GM12878 (cell line): ENCODE data around the gene FAM222B. TPM values are rescaled to one million over a fixed set of nuclear protein-coding genes. Genes with fewer than 3 reads are reported as not detected.
A peak's percentile ranks its signal among the peaks of the same experiment; 100 is the strongest.

Experiments
- ATAC-seq: fragments of 200-7000 bp; cut with Tn5 transposase; 3 replicates; pipeline ENCODE4 v1.9.1; 2020; ENCODE audit warnings: mild to moderate bottlenecking, moderate library complexity
- BruUV-seq: library from RNA; stranded (reverse); fragments of 400-500 nt; replicated peaks from 2 replicates; lab custom pipeline; 2021; lab: Mats Ljungman, UMichigan
- CTCF ChIA-PET: fragments of 300-600 bp; sonication (Branson Sonifier 250); formaldehyde crosslinking; extraction: SDS; loops from one replicate; lab custom pipeline; 2021; ENCODE audit warnings: inconsistent platforms; lab: Yijun Ruan, JAX
- POLR2A ChIA-PET: fragments of 350-600 bp; formaldehyde crosslinking; extraction: SDS; loops from one replicate; lab custom pipeline; 2021; ENCODE audit warnings: inconsistent platforms; lab: Charles Lee
- RAD21 ChIA-PET: fragments of 300-600 bp; sonication (Branson Sonifier 250); formaldehyde crosslinking; loops from one replicate; lab custom pipeline; 2023; ENCODE audit warnings: antibody characterized with exemption; ENCODE audit not compliant: unreplicated experiment; lab: Charles Lee
- SMC1A ChIA-PET: fragments of 300-600 bp; sonication (Branson Sonifier 250); formaldehyde crosslinking; loops from one replicate; lab custom pipeline; 2023; ENCODE audit not compliant: unreplicated experiment, uncharacterized antibody; lab: Charles Lee
- DNase-seq: peaks from one replicate; pipeline ENCODE4 v3.0.0-alpha.2; 2011; ENCODE audit warnings: low read depth, low spot score
- FAIRE-seq: peaks from 3 replicates; lab custom pipeline; 2011; peaks lifted over from hg19 to GRCh38; lab: Jason Lieb, UNC
- H2AFZ ChIP-seq: 2 replicates; pipeline ENCODE4 v1.6.0; 2011; ENCODE audit warnings: low read depth, low read length, control low read depth; ENCODE audit not compliant: control insufficient read depth
- H3K27ac ChIP-seq: 2 replicates; pipeline ENCODE4 v1.5.1; 2011; ENCODE audit warnings: control low read depth; ENCODE audit not compliant: control insufficient read depth, insufficient read depth
- H3K27me3 ChIP-seq, 2 experiments: replicated peaks in 1 of 2; 2 replicates each; pipeline versions ENCODE4 v1.6.0 to v1.6.1; 2011; ENCODE audit warnings: low read length in 1 of 2; ENCODE audit not compliant: control insufficient read depth in 2 of 2, insufficient read depth in 2 of 2
- H3K36me3 ChIP-seq, 2 experiments: 2 replicates each; pipeline ENCODE4 v1.5.1; 2011; ENCODE audit warnings: low read length in 1 of 2; ENCODE audit not compliant: control insufficient read depth in 2 of 2, insufficient read depth in 2 of 2
- H3K4me1 ChIP-seq: 2 replicates; pipeline ENCODE4 v1.6.1; 2011; ENCODE audit warnings: mild to moderate bottlenecking, low read length, moderate library complexity, mixed read lengths; ENCODE audit not compliant: control insufficient read depth, insufficient read depth
- H3K4me2 ChIP-seq: 2 replicates; pipeline ENCODE4 v1.6.0; 2011; ENCODE audit warnings: control low read depth; ENCODE audit not compliant: control insufficient read depth, insufficient read depth
- H3K4me3 ChIP-seq: fragments of 200-600 bp; sonication (generic); 2 replicates; pipeline ENCODE4 v1.5.1; 2016
- H3K79me2 ChIP-seq: 2 replicates; pipeline ENCODE4 v1.6.0; 2011; ENCODE audit warnings: low read length; ENCODE audit not compliant: control insufficient read depth, insufficient read depth
- H3K9ac ChIP-seq: 2 replicates; pipeline ENCODE4 v1.8.0; 2011; ENCODE audit warnings: low read length, control low read depth, mixed read lengths; ENCODE audit not compliant: control insufficient read depth, insufficient read depth
- H3K9me3 ChIP-seq: replicated peaks from 3 replicates; pipeline ENCODE4 v1.5.1; 2011; ENCODE audit warnings: mild to moderate bottlenecking, low read length; ENCODE audit not compliant: control insufficient read depth, insufficient read depth
- H4K20me1 ChIP-seq: 2 replicates; pipeline ENCODE4 v1.6.0; 2011; ENCODE audit not compliant: control insufficient read depth, insufficient read depth
- BACH1 ChIP-seq: fragments of 450-650 bp; IDR thresholded peaks from 2 replicates; pipeline ENCODE4 v1.6.1; 2017; ENCODE audit warnings: mild to moderate bottlenecking, borderline replicate concordance
- BHLHE40 ChIP-seq, 2 experiments: fragments of 450-650 bp in 1 of 2; IDR thresholded peaks; 2 replicates each; pipeline ENCODE4 v1.6.1; 2011 to 2017; ENCODE audit warnings: low read depth in 2 of 2, borderline replicate concordance in 1 of 2, improper control_type of control experiment in 1 of 2, low read length in 1 of 2, mild to moderate bottlenecking in 1 of 2
- BRCA1 ChIP-seq: IDR thresholded peaks from 2 replicates; pipeline ENCODE4 v1.6.1; 2011; ENCODE audit warnings: low read depth, low read length, improper control_type of control experiment
- EZH2 ChIP-seq: IDR thresholded peaks from 2 replicates; pipeline ENCODE4 v1.6.1; 2012; ENCODE audit warnings: low read depth, mild to moderate bottlenecking, control low read depth, inconsistent platforms, low read length, borderline replicate concordance; ENCODE audit not compliant: control insufficient read depth
- GABPA ChIP-seq: IDR thresholded peaks from 2 replicates; pipeline ENCODE4 v1.6.1; 2014; ENCODE audit warnings: antibody characterized with exemption, low read depth, mild to moderate bottlenecking, inconsistent platforms
- GATAD2B ChIP-seq: fragments of 450-650 bp; conservative IDR thresholded peaks from 2 replicates; pipeline ENCODE4 v1.6.1; 2017; ENCODE audit warnings: low read depth, mild to moderate bottlenecking, moderate library complexity
- HDAC6 ChIP-seq: fragments of 200-600 bp; sonication (generic); IDR thresholded peaks from one replicate; pipeline ENCODE4 v1.8.0; 2017; ENCODE audit warnings: antibody characterized with exemption; ENCODE audit not compliant: unreplicated experiment
- MEF2B ChIP-seq: fragments of 450-650 bp; IDR thresholded peaks from 2 replicates; pipeline ENCODE4 v1.6.1; 2018; ENCODE audit warnings: mild to moderate bottlenecking, moderate library complexity; ENCODE audit not compliant: partially characterized antibody, poor library complexity, severe bottlenecking
- PAX8 ChIP-seq: fragments of 450-650 bp; IDR thresholded peaks from 2 replicates; pipeline ENCODE4 v1.6.1; 2017; ENCODE audit warnings: mild to moderate bottlenecking, moderate library complexity
- WGBS: methylation state at CpG from one replicate; pipeline ENCODE4 v1.1.6; 2016; ENCODE audit warnings: low lambda C conversion rate; ENCODE audit not compliant: insufficient replicate concordance, insufficient coverage; ENCODE audit errors: missing lambda C conversion rate; 5-methylcytosine and 5-hydroxymethylcytosine counted together
- in situ Hi-C: fragments of 300-500 bp; cut with MboI; formaldehyde crosslinking; loops from 9 replicates; pipeline ENCODE4 v1.14.3; 2018; ENCODE audit warnings: mixed read lengths
- intact Hi-C: fragments of 100-400 bp; cut with micrococcal nuclease; formaldehyde crosslinking; loops from one replicate; pipeline ENCODE4 v1.14.2; 2022; ENCODE audit not compliant: unreplicated experiment
- polyA plus RNA-seq, 11 experiments: library from polyadenylated mRNA; depleted of rRNA in 4 of 11; unstranded in 6 of 11; stranded (reverse) in 5 of 11; fragments of >200 nt; fragmentation: Nextera tagmentation in 4 of 11; fragmentation: Illumina TruSeq in 1 of 11; extraction: Ambion mirVana in 4 of 11; extraction: Trizol in 1 of 11; gene quantifications; 1 replicate in 1 of 11; 2 replicates in 10 of 11; pipeline versions ENCODE4 v1.2.1 to v1.2.3, GENCODE V29; 2011 to 2016; ENCODE audit warnings: inconsistent platforms in 2 of 11, missing spikeins in 2 of 11, low read depth in 1 of 11
- total RNA-seq, 4 experiments: library from RNA; depleted of rRNA in 3 of 4; stranded (reverse); fragments of >200 nt in 3 of 4; fragmentation: Illumina TruSeq in 1 of 4; extraction: Trizol in 1 of 4; gene quantifications; 2 replicates each; pipeline versions ENCODE4 v1.2.1 to v1.2.3, GENCODE V29; 2013 to 2021
- TF ChIP-seq, protein P1 (sequence below): fragments of 150-350 bp; IDR thresholded peaks from 2 replicates; pipeline ENCODE4 v1.6.1; 2016; ENCODE audit warnings: low read depth, low read length

FAM222B gene
- total and polyA plus RNA-seq, 10 of the 15 experiments (the other 5 are each of a cell fraction or from before 2014, with no cell fraction given) = 2.8 to 18.3 (median 6.4) TPM

DNA sequence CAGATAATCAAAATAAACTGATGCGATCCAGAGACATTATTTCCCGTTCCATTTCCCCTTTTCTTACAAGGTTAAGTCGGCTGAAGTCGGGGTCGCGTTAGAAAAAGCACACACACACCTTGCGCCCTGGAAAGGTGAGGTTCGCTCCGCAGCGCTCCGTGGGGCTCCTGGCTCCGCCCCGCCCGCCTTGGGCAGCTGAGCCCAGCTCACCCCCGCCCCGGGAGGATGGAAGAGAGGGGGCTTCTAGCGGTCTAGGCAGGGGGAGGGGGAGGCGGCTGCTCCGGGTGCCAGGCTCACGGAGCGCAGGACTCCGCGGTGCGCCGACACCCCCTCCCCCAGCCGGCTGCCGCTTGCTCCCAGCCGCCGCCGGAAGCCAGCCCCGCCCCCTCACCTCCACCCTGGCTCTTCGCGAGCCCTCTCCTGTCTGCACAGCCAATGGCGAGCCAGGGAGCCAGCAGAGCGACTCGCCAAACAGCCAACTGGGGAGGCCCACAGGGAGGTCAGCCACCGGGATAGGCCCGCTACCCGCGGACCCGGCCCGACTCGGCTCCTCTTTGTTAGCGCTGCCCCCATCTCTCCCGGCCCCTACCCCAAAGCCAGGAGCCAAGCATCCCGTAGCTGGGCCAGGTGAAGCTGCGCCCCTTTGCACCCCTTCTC, 30.4 kb downstream of the FAM222B start (continued):
- peak; percentile 34 for TF ChIP-seq BACH1
- TF ChIP-seq GATAD2B = peak; percentile 53; the same call in 1 of the 2 replicates
- TF ChIP-seq GABPA = peak; percentile 76
- TF ChIP-seq MEF2B = peak; percentile 43
- TF ChIP-seq, protein P1, sequence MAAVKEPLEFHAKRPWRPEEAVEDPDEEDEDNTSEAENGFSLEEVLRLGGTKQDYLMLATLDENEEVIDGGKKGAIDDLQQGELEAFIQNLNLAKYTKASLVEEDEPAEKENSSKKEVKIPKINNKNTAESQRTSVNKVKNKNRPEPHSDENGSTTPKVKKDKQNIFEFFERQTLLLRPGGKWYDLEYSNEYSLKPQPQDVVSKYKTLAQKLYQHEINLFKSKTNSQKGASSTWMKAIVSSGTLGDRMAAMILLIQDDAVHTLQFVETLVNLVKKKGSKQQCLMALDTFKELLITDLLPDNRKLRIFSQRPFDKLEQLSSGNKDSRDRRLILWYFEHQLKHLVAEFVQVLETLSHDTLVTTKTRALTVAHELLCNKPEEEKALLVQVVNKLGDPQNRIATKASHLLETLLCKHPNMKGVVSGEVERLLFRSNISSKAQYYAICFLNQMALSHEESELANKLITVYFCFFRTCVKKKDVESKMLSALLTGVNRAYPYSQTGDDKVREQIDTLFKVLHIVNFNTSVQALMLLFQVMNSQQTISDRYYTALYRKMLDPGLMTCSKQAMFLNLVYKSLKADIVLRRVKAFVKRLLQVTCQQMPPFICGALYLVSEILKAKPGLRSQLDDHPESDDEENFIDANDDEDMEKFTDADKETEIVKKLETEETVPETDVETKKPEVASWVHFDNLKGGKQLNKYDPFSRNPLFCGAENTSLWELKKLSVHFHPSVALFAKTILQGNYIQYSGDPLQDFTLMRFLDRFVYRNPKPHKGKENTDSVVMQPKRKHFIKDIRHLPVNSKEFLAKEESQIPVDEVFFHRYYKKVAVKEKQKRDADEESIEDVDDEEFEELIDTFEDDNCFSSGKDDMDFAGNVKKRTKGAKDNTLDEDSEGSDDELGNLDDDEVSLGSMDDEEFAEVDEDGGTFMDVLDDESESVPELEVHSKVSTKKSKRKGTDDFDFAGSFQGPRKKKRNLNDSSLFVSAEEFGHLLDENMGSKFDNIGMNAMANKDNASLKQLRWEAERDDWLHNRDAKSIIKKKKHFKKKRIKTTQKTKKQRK = peak; percentile 38; the same call in 1 of the 2 replicates

DNA sequence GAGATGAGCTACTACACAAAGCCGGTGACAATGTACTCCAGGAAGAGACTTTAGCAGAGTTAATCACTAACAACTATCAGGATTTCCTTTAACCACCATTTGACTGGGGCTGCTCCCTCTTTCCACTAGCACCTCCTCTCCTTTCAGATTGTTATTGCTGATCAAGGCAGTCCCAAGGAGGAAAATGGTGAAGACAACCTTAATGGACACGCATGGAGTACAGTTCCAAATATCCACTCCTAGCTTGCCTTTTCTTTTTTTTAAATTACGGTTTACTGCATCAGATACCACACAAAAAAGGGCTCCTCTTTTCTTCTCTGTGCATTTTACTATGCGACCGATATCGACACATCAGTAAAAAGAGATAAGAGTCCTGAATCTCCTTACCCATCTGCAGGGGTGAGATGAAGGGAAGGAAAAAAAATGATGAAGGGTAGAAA, 30.9 kb downstream of the FAM222B start:
- peaks cover 18% of the 10 kb centered on the region for H3K4me1 ChIP-seq
- H4K20me1 ChIP-seq = no peaks in the 10 kb centered on the region
- H3K4me2 ChIP-seq = peak overlapping the region; percentile 69
- no peak overlapping the region; the same call in 1 of the 2 replicates for H3K27ac ChIP-seq
- H3K4me3 ChIP-seq = peak overlapping the region; percentile 75
- no peaks in the 10 kb centered on the region for H3K9me3 ChIP-seq
- no peak for ATAC-seq
- FAIRE-seq = peak; percentile 41
- POLR2A ChIA-PET = interaction anchor here (0.8 to 1.8 kb wide), 5 partner anchors 31 to 87 kb away, joined by 3 to 6 read pairs (median 5); partner anchors contain the start of genes FAM222B and NEK8
- H3K9ac ChIP-seq = peak overlapping the region; percentile 41
- RAD21 ChIA-PET = interaction anchor here (1.0 to 2.5 kb wide), 3 partner anchors 30 to 84 kb away, joined by 6 to 23 read pairs (median 14); partner anchors contain the start of gene FAM222B
- peaks cover 18% of the 10 kb centered on the region for H3K79me2 ChIP-seq
- SMC1A ChIA-PET = interaction anchor here (0.6 to 3.6 kb wide), 12 partner anchors 9 to 90 kb away, joined by 3 to 13 read pairs (median 4); partner anchors contain the start of genes FAM222B, FLOT2 and TLCD1
- H3K36me3 ChIP-seq = peaks cover 0 to 3% of the 10 kb centered on the region in 2 experiments; a peak in 1 of 4 replicates
- H3K27me3 ChIP-seq = no peaks in the 10 kb centered on the region
- H2AFZ ChIP-seq = peak overlapping the region; percentile 63
- 1% methylated on average over 6 of the region's 6 CpGs for WGBS
- in situ Hi-C loops = no loop called here
- intact Hi-C loops = no loop called here
- CTCF ChIA-PET = interaction anchor here (1.1 to 4.8 kb wide), 5 partner anchors 12 to 141 kb away, joined by 3 to 40 read pairs (median 4); no protein-coding TSS in a partner anchor
- BruUV-seq = TSS peak; percentile 49
- TF ChIP-seq BHLHE40 (IDR thresholded peaks at IDR 0.05; ENCODE audit: borderline replicate concordance in 1 of 2, low read depth in 2 of 2, low read length in 1 of 2) (no peak), PAX8 (no peak), EZH2 (no peak), HDAC6 (no peak), BRCA1 (no peak)
- no peak for DNase-seq
